Measurements from ENCODE around the gene ITPR2.
"Not testable (repeated sequence)": the region's sequence is repeated elsewhere in the genome, so short reads cannot be mapped to it uniquely, and the experiment has no call there.

The ITPR2 gene

GRCh38 chr12:26519462-26519861 lies 313.5 kb downstream of the ITPR2 start:
- ATAC-seq (ENCODE audit: low read depth) (no peak), DNase-seq (ENCODE audit: low spot score) (no peak)
- Histone ChIP-seq H3K36me3 (ENCODE audit: low read depth) (no peaks in the 10 kb centered on the region), H3K9me3 (ENCODE audit: severe bottlenecking) (no peaks in the 10 kb centered on the region), H3K4me1 (ENCODE audit: insufficient read depth, poor library complexity, severe bottlenecking) (no peaks in the 10 kb centered on the region), H3K27me3 (ENCODE audit: insufficient read depth, poor library complexity, severe bottlenecking) (no peaks in the 10 kb centered on the region), H3K4me3 (ENCODE audit: severe bottlenecking) (no peak overlapping the region), H3K27ac (ENCODE audit: poor library complexity, severe bottlenecking) (no peak overlapping the region)
- TF ChIP-seq, protein P1, sequence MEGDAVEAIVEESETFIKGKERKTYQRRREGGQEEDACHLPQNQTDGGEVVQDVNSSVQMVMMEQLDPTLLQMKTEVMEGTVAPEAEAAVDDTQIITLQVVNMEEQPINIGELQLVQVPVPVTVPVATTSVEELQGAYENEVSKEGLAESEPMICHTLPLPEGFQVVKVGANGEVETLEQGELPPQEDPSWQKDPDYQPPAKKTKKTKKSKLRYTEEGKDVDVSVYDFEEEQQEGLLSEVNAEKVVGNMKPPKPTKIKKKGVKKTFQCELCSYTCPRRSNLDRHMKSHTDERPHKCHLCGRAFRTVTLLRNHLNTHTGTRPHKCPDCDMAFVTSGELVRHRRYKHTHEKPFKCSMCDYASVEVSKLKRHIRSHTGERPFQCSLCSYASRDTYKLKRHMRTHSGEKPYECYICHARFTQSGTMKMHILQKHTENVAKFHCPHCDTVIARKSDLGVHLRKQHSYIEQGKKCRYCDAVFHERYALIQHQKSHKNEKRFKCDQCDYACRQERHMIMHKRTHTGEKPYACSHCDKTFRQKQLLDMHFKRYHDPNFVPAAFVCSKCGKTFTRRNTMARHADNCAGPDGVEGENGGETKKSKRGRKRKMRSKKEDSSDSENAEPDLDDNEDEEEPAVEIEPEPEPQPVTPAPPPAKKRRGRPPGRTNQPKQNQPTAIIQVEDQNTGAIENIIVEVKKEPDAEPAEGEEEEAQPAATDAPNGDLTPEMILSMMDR (IDR thresholded peaks at IDR 0.05; ENCODE audit: poor library complexity, severe bottlenecking), result no peak

GRCh38 chr12:26517320-26517719 lies 315.7 kb downstream of the ITPR2 start:
- not testable (repeated sequence) for H3K27me3 ChIP-seq (ENCODE audit: insufficient read depth, poor library complexity, severe bottlenecking); DNase-seq (ENCODE audit: low spot score); ATAC-seq (ENCODE audit: low read depth); H3K4me3 ChIP-seq (ENCODE audit: severe bottlenecking); H3K4me1 ChIP-seq (ENCODE audit: insufficient read depth, poor library complexity, severe bottlenecking); H3K9me3 ChIP-seq (ENCODE audit: severe bottlenecking); H3K27ac ChIP-seq (ENCODE audit: poor library complexity, severe bottlenecking); H3K36me3 ChIP-seq (ENCODE audit: low read depth)

- Histone ChIP-seq H3K4me1 (ENCODE audit: insufficient read depth, poor library complexity, severe bottlenecking) (no peaks in the 10 kb centered on the region), H3K27ac (ENCODE audit: poor library complexity, severe bottlenecking) (no peak overlapping the region), H3K9me3 (ENCODE audit: severe bottlenecking) (no peaks in the 10 kb centered on the region), H3K4me3 (ENCODE audit: severe bottlenecking) (no peak overlapping the region), H3K27me3 (ENCODE audit: insufficient read depth, poor library complexity, severe bottlenecking) (no peaks in the 10 kb centered on the region), H3K36me3 (ENCODE audit: low read depth) (no peaks in the 10 kb centered on the region)
- DNase-seq (ENCODE audit: low spot score), result no peak
- TF ChIP-seq, protein P1 (IDR thresholded peaks at IDR 0.05; ENCODE audit: poor library complexity, severe bottlenecking), result no peak
- no peak for ATAC-seq (ENCODE audit: low read depth)
Measured at GRCh38 chr12:26514364-26514763, 318.6 kb downstream of the ITPR2 start.

DNA sequence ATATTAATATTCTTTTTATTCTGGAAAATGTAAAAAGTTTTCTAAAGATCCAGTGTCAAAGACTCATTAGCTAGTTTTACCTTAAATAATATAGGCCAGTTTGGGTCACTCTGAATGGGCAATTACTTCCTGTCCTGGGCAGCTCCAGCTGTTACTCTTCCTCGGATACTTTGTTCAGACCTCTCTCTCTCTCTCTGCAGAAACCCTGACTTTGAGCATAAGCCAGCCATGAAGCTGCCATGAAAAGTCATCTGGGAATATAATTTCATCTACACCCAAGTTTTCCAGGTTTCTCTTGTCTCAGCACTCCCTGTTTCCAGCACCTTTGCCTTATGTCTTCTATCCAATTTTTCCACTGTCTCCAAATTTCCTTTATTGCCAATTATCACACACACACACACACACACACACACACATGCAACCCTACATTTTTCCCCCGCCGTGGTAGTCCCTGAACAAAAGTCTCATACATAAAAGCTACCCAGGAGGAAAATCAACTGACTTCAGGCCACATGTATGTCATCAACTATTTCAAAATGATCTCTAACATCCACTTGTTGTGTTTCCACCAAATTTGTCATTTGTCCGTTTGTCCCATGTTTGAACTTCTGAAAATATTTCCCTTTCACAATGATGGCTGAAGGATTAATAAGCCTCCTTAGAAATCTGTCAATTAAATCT lies 319.5 kb downstream of the ITPR2 start:
- H3K4me1 ChIP-seq (ENCODE audit: insufficient read depth, poor library complexity, severe bottlenecking), result no peaks in the 10 kb centered on the region
- H3K27me3 ChIP-seq (ENCODE audit: insufficient read depth, poor library complexity, severe bottlenecking), result no peaks in the 10 kb centered on the region
- TF ChIP-seq, protein P1 (IDR thresholded peaks at IDR 0.05; ENCODE audit: poor library complexity, severe bottlenecking), result no peak
- DNase-seq (ENCODE audit: low spot score), result no peak
- no peaks in the 10 kb centered on the region for H3K36me3 ChIP-seq (ENCODE audit: low read depth)
- no peak overlapping the region for H3K27ac ChIP-seq (ENCODE audit: poor library complexity, severe bottlenecking)
- no peaks in the 10 kb centered on the region for H3K9me3 ChIP-seq (ENCODE audit: severe bottlenecking)
- H3K4me3 ChIP-seq (ENCODE audit: severe bottlenecking), result no peak overlapping the region
- ATAC-seq (ENCODE audit: low read depth), result no peak

GRCh38 chr12:26512213-26512612 lies 320.8 kb downstream of the ITPR2 start:
- TF ChIP-seq, protein P1 (IDR thresholded peaks at IDR 0.05; ENCODE audit: poor library complexity, severe bottlenecking), result no peak
- ATAC-seq (ENCODE audit: low read depth), result no peak
- DNase-seq (ENCODE audit: low spot score), result no peak
- no peaks in the 10 kb centered on the region for H3K27me3 ChIP-seq (ENCODE audit: insufficient read depth, poor library complexity, severe bottlenecking)
- no peaks in the 10 kb centered on the region for H3K9me3 ChIP-seq (ENCODE audit: severe bottlenecking)
- no peaks in the 10 kb centered on the region for H3K4me1 ChIP-seq (ENCODE audit: insufficient read depth, poor library complexity, severe bottlenecking)
- H3K36me3 ChIP-seq (ENCODE audit: low read depth), result no peaks in the 10 kb centered on the region
- no peak overlapping the region for H3K27ac ChIP-seq (ENCODE audit: poor library complexity, severe bottlenecking)
- no peak overlapping the region for H3K4me3 ChIP-seq (ENCODE audit: severe bottlenecking)
